Measurements from ENCODE around the gene AFF3. TPM values are rescaled to one million over a fixed set of nuclear protein-coding genes. Genes with fewer than 3 reads are reported as not detected.
"Not testable (repeated sequence)": the region's sequence is repeated elsewhere in the genome, so short reads cannot be mapped to it uniquely, and the experiment has no call there.

AFF3 gene
- total RNA-seq, 1 experiment from 2014 or later = not detected

DNA sequence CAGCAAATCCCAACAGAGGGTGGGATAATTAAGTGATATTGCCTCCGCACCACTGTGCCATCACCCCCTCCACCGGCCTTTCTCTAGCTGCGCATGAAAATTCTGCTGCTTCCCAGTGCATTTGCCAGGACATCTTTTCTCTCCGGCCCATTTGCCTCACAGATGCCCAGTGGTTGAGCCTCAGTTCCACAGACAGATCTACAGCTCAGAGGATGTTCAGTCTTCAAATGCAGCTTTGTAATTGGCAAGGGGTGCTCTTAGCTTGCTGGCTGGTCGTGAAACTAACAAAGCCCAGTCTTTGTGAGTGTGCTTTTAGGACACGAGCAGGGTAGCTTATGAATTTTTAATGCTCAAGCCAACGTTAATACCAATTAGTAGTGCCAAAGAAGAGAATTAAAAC lies 399.2 kb downstream of the AFF3 start:
- Histone ChIP-seq H3K27me3 (replicated peaks; ENCODE audit: insufficient read depth, low read depth, low read length, poor library complexity) (peaks cover 3% of the 10 kb centered on the region), H3K4me1 (ENCODE audit: insufficient read depth, low read length, poor library complexity, severe bottlenecking) (no peaks in the 10 kb centered on the region), H3K27ac (ENCODE audit: low read depth, low read length, poor library complexity, severe bottlenecking) (no peak overlapping the region), H3K9me3 (ENCODE audit: low read depth, low read length, poor library complexity, severe bottlenecking) (no peaks in the 10 kb centered on the region), H3K36me3 (ENCODE audit: insufficient read depth, low read length, poor library complexity, severe bottlenecking) (no peaks in the 10 kb centered on the region), H3K4me3 (ENCODE audit: low read depth, low read length, poor library complexity, severe bottlenecking) (no peak overlapping the region)
- intact Hi-C loops (cut with micrococcal nuclease; ENCODE audit: unreplicated experiment) = no loop called here
- TF ChIP-seq EZH2 (IDR thresholded peaks at IDR 0.05; ENCODE audit: borderline replicate concordance, low read depth, low read length, poor library complexity, severe bottlenecking) = no peak
- TF ChIP-seq, protein P1, sequence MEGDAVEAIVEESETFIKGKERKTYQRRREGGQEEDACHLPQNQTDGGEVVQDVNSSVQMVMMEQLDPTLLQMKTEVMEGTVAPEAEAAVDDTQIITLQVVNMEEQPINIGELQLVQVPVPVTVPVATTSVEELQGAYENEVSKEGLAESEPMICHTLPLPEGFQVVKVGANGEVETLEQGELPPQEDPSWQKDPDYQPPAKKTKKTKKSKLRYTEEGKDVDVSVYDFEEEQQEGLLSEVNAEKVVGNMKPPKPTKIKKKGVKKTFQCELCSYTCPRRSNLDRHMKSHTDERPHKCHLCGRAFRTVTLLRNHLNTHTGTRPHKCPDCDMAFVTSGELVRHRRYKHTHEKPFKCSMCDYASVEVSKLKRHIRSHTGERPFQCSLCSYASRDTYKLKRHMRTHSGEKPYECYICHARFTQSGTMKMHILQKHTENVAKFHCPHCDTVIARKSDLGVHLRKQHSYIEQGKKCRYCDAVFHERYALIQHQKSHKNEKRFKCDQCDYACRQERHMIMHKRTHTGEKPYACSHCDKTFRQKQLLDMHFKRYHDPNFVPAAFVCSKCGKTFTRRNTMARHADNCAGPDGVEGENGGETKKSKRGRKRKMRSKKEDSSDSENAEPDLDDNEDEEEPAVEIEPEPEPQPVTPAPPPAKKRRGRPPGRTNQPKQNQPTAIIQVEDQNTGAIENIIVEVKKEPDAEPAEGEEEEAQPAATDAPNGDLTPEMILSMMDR (conservative IDR thresholded peaks at IDR 0.05; ENCODE audit: low read depth, low read length) = no peak
- no peak for DNase-seq (ENCODE audit: low spot score)
- ChIA-PET POLR2A (ENCODE audit: low non-redundant PET) (no interaction called here), CTCF (no interaction called here)
- BruUV-seq (replicated peaks) = no TSS peak

DNA sequence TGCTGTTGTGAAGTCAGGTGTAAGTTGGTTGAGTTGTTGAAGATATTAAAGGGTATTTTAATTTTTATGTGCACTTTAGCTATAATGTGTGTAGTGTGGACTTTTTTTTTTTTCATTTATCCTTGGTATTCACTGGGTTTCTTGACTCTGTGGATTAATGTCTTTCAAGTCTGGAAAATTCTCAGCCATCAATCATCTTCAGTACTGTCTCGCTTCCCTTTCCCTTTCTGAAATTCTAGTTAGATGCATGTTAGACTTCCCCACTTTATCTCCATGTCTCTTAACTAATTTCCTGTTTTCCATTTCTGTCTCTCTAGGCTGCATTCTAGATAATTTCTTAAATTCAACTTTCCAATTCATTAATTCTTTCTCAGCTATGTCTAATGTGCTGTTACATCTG lies 404.9 kb downstream of the AFF3 start:
- BruUV-seq (replicated peaks) = no TSS peak
- no peaks in the 10 kb centered on the region for H3K27me3 ChIP-seq (replicated peaks; ENCODE audit: insufficient read depth, low read depth, low read length, poor library complexity)
- H3K9me3 ChIP-seq (ENCODE audit: low read depth, low read length, poor library complexity, severe bottlenecking) = no peaks in the 10 kb centered on the region
- no peaks in the 10 kb centered on the region for H3K36me3 ChIP-seq (ENCODE audit: insufficient read depth, low read length, poor library complexity, severe bottlenecking)
- no peak for DNase-seq (ENCODE audit: low spot score)
- CTCF ChIA-PET = no interaction called here
- POLR2A ChIA-PET (ENCODE audit: low non-redundant PET) = no interaction called here
- H3K4me3 ChIP-seq (ENCODE audit: low read depth, low read length, poor library complexity, severe bottlenecking) = no peak overlapping the region
- TF ChIP-seq, protein P1 (conservative IDR thresholded peaks at IDR 0.05; ENCODE audit: low read depth, low read length) = no peak
- no peak for TF ChIP-seq EZH2 (IDR thresholded peaks at IDR 0.05; ENCODE audit: borderline replicate concordance, low read depth, low read length, poor library complexity, severe bottlenecking)
- H3K4me1 ChIP-seq (ENCODE audit: insufficient read depth, low read length, poor library complexity, severe bottlenecking) = no peaks in the 10 kb centered on the region
- no peak overlapping the region for H3K27ac ChIP-seq (ENCODE audit: low read depth, low read length, poor library complexity, severe bottlenecking)
- intact Hi-C loops (cut with micrococcal nuclease; ENCODE audit: unreplicated experiment) = no loop called here

DNA sequence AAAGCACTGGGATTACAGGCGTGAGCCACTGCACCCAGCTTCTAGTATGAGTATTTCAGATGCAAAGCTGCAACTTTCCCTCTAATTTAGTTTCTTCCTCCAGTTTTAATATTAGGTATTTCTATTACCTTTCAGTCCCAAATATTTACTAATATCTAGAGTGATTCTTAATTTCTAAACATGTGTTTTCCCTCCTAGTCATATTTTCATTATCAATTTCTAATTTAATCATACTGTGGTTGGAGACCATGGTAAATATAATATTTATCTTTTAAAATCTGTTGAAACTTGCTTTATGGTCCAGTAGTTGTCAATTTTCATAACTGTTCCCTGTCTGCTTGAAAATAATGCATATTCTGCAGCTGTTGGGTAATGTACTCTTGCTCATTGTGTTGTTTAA lies 406.6 kb downstream of the AFF3 start:
- ChIA-PET POLR2A (ENCODE audit: low non-redundant PET) (no interaction called here), CTCF (no interaction called here)
- H3K27ac ChIP-seq (ENCODE audit: low read depth, low read length, poor library complexity, severe bottlenecking) = no peak overlapping the region
- intact Hi-C loops (cut with micrococcal nuclease; ENCODE audit: unreplicated experiment) = no loop called here
- no peaks in the 10 kb centered on the region for H3K36me3 ChIP-seq (ENCODE audit: insufficient read depth, low read length, poor library complexity, severe bottlenecking)
- H3K4me1 ChIP-seq (ENCODE audit: insufficient read depth, low read length, poor library complexity, severe bottlenecking) = no peaks in the 10 kb centered on the region
- H3K27me3 ChIP-seq (replicated peaks; ENCODE audit: insufficient read depth, low read depth, low read length, poor library complexity) = no peaks in the 10 kb centered on the region
- no peaks in the 10 kb centered on the region for H3K9me3 ChIP-seq (ENCODE audit: low read depth, low read length, poor library complexity, severe bottlenecking)
- DNase-seq (ENCODE audit: low spot score) = no peak
- H3K4me3 ChIP-seq (ENCODE audit: low read depth, low read length, poor library complexity, severe bottlenecking) = no peak overlapping the region
- TF ChIP-seq EZH2 (IDR thresholded peaks at IDR 0.05; ENCODE audit: borderline replicate concordance, low read depth, low read length, poor library complexity, severe bottlenecking) = no peak
- TF ChIP-seq, protein P1 (conservative IDR thresholded peaks at IDR 0.05; ENCODE audit: low read depth, low read length) = no peak
- BruUV-seq (replicated peaks) = no TSS peak

DNA sequence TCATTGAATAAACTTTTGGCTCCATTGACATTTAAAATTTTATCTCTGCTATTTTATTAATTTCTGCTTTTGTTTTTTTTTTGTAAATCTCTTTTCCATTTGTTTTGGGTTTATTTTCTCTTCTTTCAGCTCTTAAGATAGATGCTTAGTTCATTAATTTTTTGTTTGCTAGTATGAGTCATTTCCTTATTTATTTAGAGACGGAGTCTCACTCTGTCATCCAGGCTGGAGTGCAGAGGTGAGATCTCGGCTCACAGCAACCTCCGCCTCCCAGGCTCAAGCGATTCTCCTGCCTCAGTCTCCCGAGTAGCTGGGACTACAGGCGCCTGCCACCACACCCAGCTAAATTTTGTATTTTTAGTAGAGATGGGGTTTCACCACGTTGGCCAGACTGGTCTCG lies 407.1 kb downstream of the AFF3 start:
- H3K36me3 ChIP-seq (ENCODE audit: insufficient read depth, low read length, poor library complexity, severe bottlenecking); BruUV-seq (replicated peaks); POLR2A ChIA-PET (ENCODE audit: low non-redundant PET); intact Hi-C loops (cut with micrococcal nuclease; ENCODE audit: unreplicated experiment); H3K4me3 ChIP-seq (ENCODE audit: low read depth, low read length, poor library complexity, severe bottlenecking); CTCF ChIA-PET; H3K4me1 ChIP-seq (ENCODE audit: insufficient read depth, low read length, poor library complexity, severe bottlenecking); DNase-seq (ENCODE audit: low spot score); H3K27ac ChIP-seq (ENCODE audit: low read depth, low read length, poor library complexity, severe bottlenecking); H3K27me3 ChIP-seq (replicated peaks; ENCODE audit: insufficient read depth, low read depth, low read length, poor library complexity); H3K9me3 ChIP-seq (ENCODE audit: low read depth, low read length, poor library complexity, severe bottlenecking): not testable (repeated sequence)

Data from A673 (cell line).